Osteoblast (primary cell): Measurements from ENCODE around the gene MEAK7. TPM values are rescaled to one million over a fixed set of nuclear protein-coding genes. Genes with fewer than 3 reads are reported as not detected.

ENCODE experiments used
- DNase-seq: peaks from one replicate; pipeline ENCODE4 v3.0.0; 2011; ENCODE audit warnings: low spot score, mixed read lengths; ENCODE audit not compliant: insufficient read length; ENCODE audit errors: missing footprints
- H2AFZ ChIP-seq: 2 replicates; pipeline ENCODE4 v1.6.0; 2011; ENCODE audit warnings: mild to moderate bottlenecking, low read length
- H3K27ac ChIP-seq: 2 replicates; pipeline ENCODE4 v1.5.1; 2011; ENCODE audit warnings: mild to moderate bottlenecking, low read depth, low read length, moderate library complexity
- H3K27me3 ChIP-seq: 2 replicates; pipeline ENCODE4 v1.6.0; 2012; ENCODE audit warnings: mild to moderate bottlenecking, control low read depth, inconsistent platforms, low read length, moderate library complexity; ENCODE audit not compliant: insufficient read depth
- H3K36me3 ChIP-seq: 2 replicates; pipeline ENCODE4 v1.5.1; 2011; ENCODE audit warnings: mild to moderate bottlenecking, low read length, control low read depth, moderate library complexity; ENCODE audit not compliant: insufficient read depth
- H3K4me1 ChIP-seq: 2 replicates; pipeline ENCODE4 v1.5.1; 2011; ENCODE audit warnings: mild to moderate bottlenecking, low read length, control low read depth, moderate library complexity; ENCODE audit not compliant: insufficient read depth
- H3K4me2 ChIP-seq: 2 replicates; pipeline ENCODE4 v1.6.0; 2011; ENCODE audit warnings: mild to moderate bottlenecking, low read length; ENCODE audit not compliant: insufficient read depth
- H3K4me3 ChIP-seq: fragments of 200-600 bp; sonication (generic); 3 replicates; pipeline ENCODE4 v1.5.1; 2012; ENCODE audit warnings: mild to moderate bottlenecking, low read length, inconsistent platforms; ENCODE audit not compliant: insufficient read depth
- H3K79me2 ChIP-seq: 2 replicates; pipeline ENCODE4 v1.6.0; 2012; ENCODE audit warnings: mild to moderate bottlenecking, low read length, control low read depth, inconsistent platforms; ENCODE audit not compliant: insufficient read depth
- H3K9me3 ChIP-seq: 2 replicates; pipeline ENCODE4 v1.5.1; 2011; ENCODE audit warnings: low read depth, low read length, control low read depth
- H4K20me1 ChIP-seq: 2 replicates; pipeline ENCODE4 v1.6.0; 2012; ENCODE audit warnings: mild to moderate bottlenecking, low read length, control low read depth; ENCODE audit not compliant: insufficient read depth
- total RNA-seq: library from RNA; depleted of rRNA; stranded (reverse); fragments of >200 nt; gene quantifications from 2 replicates; pipeline ENCODE4 v1.2.3, GENCODE V29; 2012
- TF ChIP-seq, protein P1 (sequence below): IDR thresholded peaks from 2 replicates; pipeline ENCODE4 v1.5.1; 2011; ENCODE audit warnings: mild to moderate bottlenecking, low read depth, low read length, moderate library complexity; ENCODE audit errors: extremely low read depth

Gene MEAK7
- total RNA-seq, 1 donor: 24.2 TPM

DNA sequence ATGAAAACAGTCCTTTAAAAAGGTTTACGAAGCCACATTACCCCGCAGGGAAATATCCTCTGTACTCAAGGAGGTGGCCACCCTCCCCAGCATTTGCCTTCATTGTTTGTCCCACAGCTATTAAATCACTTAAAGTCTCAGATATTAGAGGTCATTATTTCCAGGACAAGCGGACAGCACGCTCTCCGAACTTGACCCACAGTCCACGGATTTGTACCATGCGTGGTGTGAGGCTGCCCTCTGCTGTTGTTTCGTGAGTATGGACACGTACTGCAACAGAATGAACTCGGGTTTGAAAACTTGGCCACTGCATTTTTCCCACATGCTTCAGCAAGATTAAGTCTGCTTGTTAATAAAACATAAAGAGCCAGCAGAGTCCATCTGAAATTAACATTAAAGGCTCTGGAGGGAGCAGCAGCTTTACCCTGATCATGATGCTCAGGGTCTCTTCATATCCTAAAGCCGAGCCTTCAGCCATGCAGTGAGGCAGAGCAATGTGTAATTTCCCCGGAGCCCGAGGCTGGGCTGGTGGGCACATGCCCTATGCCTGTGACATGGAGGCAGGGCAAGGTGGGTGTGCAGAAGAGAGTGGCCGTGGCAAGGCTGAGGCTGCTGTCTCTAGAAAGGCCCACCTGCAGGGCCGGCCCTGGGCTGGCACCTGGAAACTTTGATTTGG, 19.7 kb downstream of the MEAK7 start:
- Histone ChIP-seq H3K4me1 (peaks cover 2% of the 10 kb centered on the region), H3K4me2 (no peak overlapping the region), H3K27me3 (no peaks in the 10 kb centered on the region), H3K27ac (no peak overlapping the region), H2AFZ (no peak overlapping the region), H3K36me3 (peaks cover 80% of the 10 kb centered on the region), H3K79me2 (peaks cover 1% of the 10 kb centered on the region), H3K9me3 (no peaks in the 10 kb centered on the region), H4K20me1 (peaks cover 33% of the 10 kb centered on the region), H3K4me3 (no peak overlapping the region)
- TF ChIP-seq, protein P1, sequence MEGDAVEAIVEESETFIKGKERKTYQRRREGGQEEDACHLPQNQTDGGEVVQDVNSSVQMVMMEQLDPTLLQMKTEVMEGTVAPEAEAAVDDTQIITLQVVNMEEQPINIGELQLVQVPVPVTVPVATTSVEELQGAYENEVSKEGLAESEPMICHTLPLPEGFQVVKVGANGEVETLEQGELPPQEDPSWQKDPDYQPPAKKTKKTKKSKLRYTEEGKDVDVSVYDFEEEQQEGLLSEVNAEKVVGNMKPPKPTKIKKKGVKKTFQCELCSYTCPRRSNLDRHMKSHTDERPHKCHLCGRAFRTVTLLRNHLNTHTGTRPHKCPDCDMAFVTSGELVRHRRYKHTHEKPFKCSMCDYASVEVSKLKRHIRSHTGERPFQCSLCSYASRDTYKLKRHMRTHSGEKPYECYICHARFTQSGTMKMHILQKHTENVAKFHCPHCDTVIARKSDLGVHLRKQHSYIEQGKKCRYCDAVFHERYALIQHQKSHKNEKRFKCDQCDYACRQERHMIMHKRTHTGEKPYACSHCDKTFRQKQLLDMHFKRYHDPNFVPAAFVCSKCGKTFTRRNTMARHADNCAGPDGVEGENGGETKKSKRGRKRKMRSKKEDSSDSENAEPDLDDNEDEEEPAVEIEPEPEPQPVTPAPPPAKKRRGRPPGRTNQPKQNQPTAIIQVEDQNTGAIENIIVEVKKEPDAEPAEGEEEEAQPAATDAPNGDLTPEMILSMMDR: peak; percentile 86
- peak; percentile 88 for DNase-seq

DNA sequence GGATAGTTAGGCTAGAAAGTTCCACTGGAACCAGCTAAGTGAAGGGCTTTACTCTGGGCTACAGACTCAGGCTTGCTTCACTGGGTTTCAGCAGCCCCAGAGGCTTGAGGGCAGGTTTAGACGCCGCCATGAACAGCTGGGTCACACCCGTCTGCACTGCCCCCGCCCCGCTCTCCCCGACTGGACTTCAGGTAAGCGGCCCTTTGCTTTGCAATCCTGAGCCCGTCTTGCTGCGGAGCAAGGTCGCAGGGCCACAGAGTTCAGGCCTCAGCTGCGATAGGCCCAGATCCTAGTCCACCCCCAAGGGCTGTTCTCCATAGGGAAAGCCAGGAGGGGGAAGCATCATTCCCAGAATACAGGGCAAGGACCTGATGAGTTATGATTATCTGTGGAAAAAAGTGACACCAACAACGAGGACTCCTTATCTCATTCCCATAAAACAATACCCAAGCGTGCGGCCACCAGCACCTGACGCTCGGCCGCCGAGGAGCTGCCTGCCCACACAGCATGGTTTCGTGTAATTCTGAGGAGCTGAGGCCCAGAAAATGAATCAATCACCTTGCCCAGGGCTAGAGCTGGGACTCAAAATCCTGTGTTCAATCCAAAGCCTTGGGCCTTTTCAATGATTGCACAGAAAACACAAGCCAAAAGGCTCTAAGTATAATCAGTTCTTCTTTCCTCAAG, 20.4 kb downstream of the MEAK7 start:
- TF ChIP-seq, protein P1: no peak
- Histone ChIP-seq H3K36me3 (peaks cover 79% of the 10 kb centered on the region), H3K79me2 (no peaks in the 10 kb centered on the region), H3K27me3 (no peaks in the 10 kb centered on the region), H3K4me2 (no peak overlapping the region), H2AFZ (no peak overlapping the region), H3K4me1 (peaks cover 4% of the 10 kb centered on the region), H3K4me3 (no peak overlapping the region), H3K27ac (no peak overlapping the region), H3K9me3 (no peaks in the 10 kb centered on the region), H4K20me1 (peaks cover 34% of the 10 kb centered on the region)
- DNase-seq: peak; percentile 55

DNA sequence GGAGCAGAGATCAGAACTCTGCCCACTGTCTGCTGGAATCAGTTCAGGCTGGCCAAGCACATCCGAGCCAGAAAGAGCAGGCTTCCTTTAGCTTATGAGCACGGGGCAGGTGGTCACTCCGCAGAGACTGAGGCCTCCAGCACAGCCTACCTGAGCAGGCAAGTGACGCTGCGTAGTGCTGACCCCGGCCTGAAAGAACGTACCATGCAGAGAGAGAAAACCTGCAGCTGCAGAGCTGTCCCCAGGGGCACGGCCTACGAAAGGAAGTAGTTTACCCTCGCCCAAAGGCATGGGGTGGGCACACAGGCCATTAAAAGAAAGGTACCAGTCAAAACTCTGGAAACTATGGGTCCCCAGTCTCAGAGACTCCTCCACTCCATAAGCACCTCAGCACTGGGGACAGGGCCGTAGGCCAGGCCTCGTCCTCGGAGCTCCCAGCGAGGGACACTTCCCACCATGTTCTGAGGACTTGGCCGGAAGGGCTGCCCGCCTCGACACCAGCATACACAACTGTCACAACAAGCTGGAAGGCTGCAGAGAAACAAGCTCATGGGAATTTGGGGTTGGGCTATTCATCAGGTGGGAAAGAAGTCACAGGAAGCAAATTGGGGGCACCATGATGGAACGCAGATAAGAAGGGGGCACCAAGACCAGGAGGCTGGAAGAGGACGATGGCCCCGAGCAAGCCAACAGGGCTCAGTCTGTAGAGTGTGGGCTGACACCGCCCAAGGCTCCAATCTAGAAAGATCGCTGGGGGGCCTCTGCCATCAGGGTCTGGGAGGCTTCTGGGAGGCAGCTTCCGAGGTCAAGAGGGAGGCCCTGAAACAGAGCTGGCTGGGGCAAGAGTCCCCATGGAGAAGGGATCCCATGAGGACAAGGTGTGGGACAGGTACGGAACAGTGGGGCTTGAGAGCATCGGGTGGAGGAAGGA, 21.2 kb downstream of the MEAK7 start:
- H3K4me1 ChIP-seq: peaks cover 12% of the 10 kb centered on the region
- H3K4me2 ChIP-seq: no peak overlapping the region
- H2AFZ ChIP-seq: no peak overlapping the region
- no peak overlapping the region for H3K27ac ChIP-seq
- peaks cover 74% of the 10 kb centered on the region for H3K36me3 ChIP-seq
- H3K4me3 ChIP-seq: no peak overlapping the region
- no peak for DNase-seq
- TF ChIP-seq, protein P1: no peak
- peaks cover 34% of the 10 kb centered on the region for H4K20me1 ChIP-seq
- no peaks in the 10 kb centered on the region for H3K27me3 ChIP-seq
- H3K79me2 ChIP-seq: no peaks in the 10 kb centered on the region
- H3K9me3 ChIP-seq: no peaks in the 10 kb centered on the region
